Subcutaneous adipose tissue (tissue), 4 donors: Measurements from ENCODE around the gene MAN2A1. TPM values are rescaled to one million over a fixed set of nuclear protein-coding genes. Genes with fewer than 3 reads are reported as not detected.

Source experiments
- CTCF ChIP-seq: fragments of 450-650 bp; IDR thresholded peaks from one replicate; pipeline ENCODE4 v1.5.1; 2016; ENCODE audit warnings: low read depth, mild to moderate bottlenecking, control low read depth, antibody characterized with exemption, moderate library complexity
- total RNA-seq, 4 donors: library from RNA; depleted of rRNA; stranded (reverse); fragments of >200 nt; gene quantifications; one replicate each; pipeline ENCODE4 v1.1.0, GENCODE V29; 2016

MAN2A1 gene
- total RNA-seq, 4 donors from 2014 or later, result 42.8 to 67.8 (median 54.4) TPM

- no peak for TF ChIP-seq CTCF
Measured at GRCh38 chr5:109753279-109753678, 63.6 kb downstream of the MAN2A1 start.

GRCh38 chr5:109754319-109754718, 64.6 kb downstream of the MAN2A1 start:
- TF ChIP-seq CTCF, result no peak

- TF ChIP-seq CTCF, result no peak
Measured at GRCh38 chr5:109755761-109756160, 66.0 kb downstream of the MAN2A1 start.

- no peak for TF ChIP-seq CTCF
Measured at GRCh38 chr5:109756543-109757185, 66.9 kb downstream of the MAN2A1 start.

- no peak for TF ChIP-seq CTCF
Measured at GRCh38 chr5:109757490-109757889, 67.8 kb downstream of the MAN2A1 start.

GRCh38 chr5:109759306-109759705, 69.6 kb downstream of the MAN2A1 start:
- no peak for TF ChIP-seq CTCF

GRCh38 chr5:109762821-109763220, 73.1 kb downstream of the MAN2A1 start:
- no peak for TF ChIP-seq CTCF
